HG02798 (cell line): ENCODE results near the gene PITX2.

Experiments
- ATAC-seq: cut with Tn5 transposase; IDR thresholded peaks from one replicate; pipeline ENCODE4 v1.9.1; 2021; ENCODE audit warnings: mild to moderate bottlenecking; ENCODE audit not compliant: unreplicated experiment, poor library complexity

PITX2 gene

GRCh38 chr4:110624904-110625494, 2.1 kb upstream of the PITX2 start:
- ATAC-seq = no peak

GRCh38 chr4:110624398-110624780, 1.5 kb upstream of the PITX2 start:
- ATAC-seq = no peak

GRCh38 chr4:110623718-110624397, 981 bp upstream of the PITX2 start:
- no peak for ATAC-seq

- ATAC-seq = no peak
Observed at GRCh38 chr4:110621839-110622751, 782 bp downstream of the PITX2 start.

- ATAC-seq = no peak
Observed at GRCh38 chr4:110621328-110621812, 1.5 kb downstream of the PITX2 start.

GRCh38 chr4:110620691-110621327, 2.1 kb downstream of the PITX2 start:
- ATAC-seq = no peak

GRCh38 chr4:110620322-110620690, 2.6 kb downstream of the PITX2 start:
- no peak for ATAC-seq

GRCh38 chr4:110619463-110620247, 3.2 kb downstream of the PITX2 start:
- ATAC-seq = no peak

GRCh38 chr4:110618581-110619462, 4.1 kb downstream of the PITX2 start:
- ATAC-seq = no peak

GRCh38 chr4:110617646-110618580, 5.0 kb downstream of the PITX2 start:
- ATAC-seq = no peak

GRCh38 chr4:110617075-110617640, 5.7 kb downstream of the PITX2 start:
- no peak for ATAC-seq

- ATAC-seq = no peak
Observed at GRCh38 chr4:110616238-110617074, 6.4 kb downstream of the PITX2 start.

- no peak for ATAC-seq
Observed at GRCh38 chr4:110615353-110616237, 7.3 kb downstream of the PITX2 start.

GRCh38 chr4:110614976-110615352, 7.9 kb downstream of the PITX2 start:
- no peak for ATAC-seq

GRCh38 chr4:110614173-110614963, 8.5 kb downstream of the PITX2 start:
- no peak for ATAC-seq
